22Rv1 (cell line): ENCODE results near the gene PPP1R9B.

Experiments used
- H3K27ac ChIP-seq: fragments of 450-650 bp; 2 replicates; pipeline ENCODE4 v1.5.1; 2017
- CTCF ChIP-seq: fragments of 450-650 bp; IDR thresholded peaks from 2 replicates; pipeline ENCODE4 v1.5.1; 2017; ENCODE audit warnings: mild to moderate bottlenecking
- ZFX ChIP-seq: fragments of 450-650 bp; IDR thresholded peaks from 2 replicates; pipeline ENCODE4 v1.6.1; 2017; ENCODE audit warnings: antibody characterized with exemption, borderline replicate concordance

The PPP1R9B gene

DNA sequence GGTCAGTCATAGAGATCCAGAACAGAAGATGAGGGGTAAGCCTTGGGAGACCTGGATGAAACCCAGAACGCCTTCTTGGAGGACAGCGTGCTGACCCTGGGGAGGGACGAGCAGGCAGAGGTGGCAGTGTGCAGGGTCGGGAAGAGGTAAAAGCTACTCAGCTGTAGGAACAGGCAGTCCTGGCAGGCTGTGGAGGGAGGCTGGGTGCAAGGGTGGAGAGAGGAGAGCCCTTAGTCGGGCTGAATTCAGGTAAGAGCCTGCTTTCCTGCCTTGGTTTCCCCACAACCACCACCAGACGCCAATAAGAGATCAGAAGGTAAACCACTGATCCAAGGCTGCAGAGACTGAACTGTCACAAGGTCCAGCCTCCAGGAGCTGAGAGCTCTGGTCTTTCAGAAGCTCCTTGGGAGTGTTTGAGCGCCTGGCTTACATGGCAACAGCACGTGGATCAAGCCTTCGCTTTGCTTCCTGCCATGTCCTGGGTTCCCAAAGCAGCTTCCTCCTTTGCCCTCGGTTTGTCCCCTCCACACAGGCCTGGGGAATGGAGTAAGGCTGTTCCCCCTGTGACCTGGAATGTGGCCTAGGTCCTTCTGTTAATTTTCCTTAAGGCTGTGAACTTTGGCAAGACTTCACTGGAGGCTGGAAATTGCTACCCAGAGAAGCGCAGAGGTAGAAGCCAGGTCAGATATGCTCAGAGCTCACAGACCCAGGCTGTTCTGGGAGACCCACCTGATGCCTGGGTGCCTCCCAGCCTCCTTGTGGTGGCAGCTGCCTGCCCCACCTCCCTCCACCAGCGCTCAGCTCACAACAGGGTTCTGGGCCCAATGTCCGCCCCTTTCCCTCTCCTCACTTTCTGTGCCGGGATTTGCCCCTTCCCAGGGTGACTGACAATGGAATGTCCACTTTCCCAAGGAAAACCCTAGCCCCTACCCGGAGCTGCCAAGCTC lies 59.2 kb downstream of the PPP1R9B start:
- H3K27ac ChIP-seq, result no peak overlapping the region
- TF ChIP-seq ZFX, result no peak
- no peak for TF ChIP-seq CTCF

GRCh38 chr17:50090071-50090470 lies 60.4 kb downstream of the PPP1R9B start:
- no peak overlapping the region for H3K27ac ChIP-seq
- TF ChIP-seq ZFX, result no peak
- no peak for TF ChIP-seq CTCF

DNA sequence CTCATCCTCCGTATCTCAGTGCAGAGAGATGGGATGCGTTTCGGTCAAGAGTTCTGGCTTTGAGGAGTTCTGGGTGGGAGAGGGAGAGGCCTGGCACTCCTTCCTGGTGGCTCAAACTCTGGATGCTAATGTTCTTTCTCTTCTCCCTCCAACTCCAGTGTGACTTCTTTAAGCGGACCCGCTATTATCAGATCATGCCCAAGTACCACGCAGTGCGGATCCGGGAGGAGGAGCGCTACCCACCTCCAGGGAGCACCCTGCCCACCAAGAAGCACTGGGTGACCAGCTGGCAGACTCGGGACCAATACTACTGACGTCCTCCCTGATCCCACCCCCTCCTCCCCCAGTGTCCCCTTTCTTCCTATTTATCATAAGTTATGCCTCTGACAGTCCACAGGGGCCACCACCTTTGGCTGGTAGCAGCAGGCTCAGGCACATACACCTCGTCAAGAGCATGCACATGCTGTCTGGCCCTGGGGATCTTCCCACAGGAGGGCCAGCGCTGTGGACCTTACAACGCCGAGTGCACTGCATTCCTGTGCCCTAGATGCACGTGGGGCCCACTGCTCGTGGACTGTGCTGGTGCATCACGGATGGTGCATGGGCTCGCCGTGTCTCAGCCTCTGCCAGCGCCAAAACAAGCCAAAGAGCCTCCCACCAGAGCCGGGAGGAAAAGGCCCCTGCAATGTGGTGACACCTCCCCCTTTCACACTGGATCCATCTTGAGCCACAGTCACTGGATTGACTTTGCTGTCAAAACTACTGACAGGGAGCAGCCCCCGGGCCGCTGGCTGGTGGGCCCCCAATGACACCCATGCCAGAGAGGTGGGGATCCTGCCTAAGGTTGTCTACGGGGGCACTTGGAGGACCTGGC lies 61.3 kb downstream of the PPP1R9B start:
- TF ChIP-seq CTCF, result no peak
- TF ChIP-seq ZFX, result no peak
- no peak overlapping the region for H3K27ac ChIP-seq

DNA sequence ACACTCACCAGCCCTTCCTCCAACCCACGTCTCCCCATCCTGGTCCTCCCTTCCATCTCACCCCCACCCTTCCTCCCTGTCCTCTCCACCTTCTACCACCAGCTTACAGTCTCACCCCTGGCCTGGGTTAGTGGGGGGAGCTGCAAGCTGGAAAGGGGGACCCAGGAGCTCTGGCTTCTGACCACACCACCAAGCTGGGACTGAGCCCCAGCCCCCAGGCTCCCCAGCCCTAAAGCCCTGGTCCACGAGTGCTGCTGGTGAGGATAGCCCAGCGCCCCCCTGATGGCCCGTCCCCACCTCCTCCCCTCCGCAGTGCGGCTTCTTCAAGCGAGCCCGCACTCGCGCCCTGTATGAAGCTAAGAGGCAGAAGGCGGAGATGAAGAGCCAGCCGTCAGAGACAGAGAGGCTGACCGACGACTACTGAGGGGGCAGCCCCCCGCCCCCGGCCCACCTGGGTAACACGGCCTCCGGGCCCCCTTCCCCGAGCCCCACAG lies 62.5 kb downstream of the PPP1R9B start:
- TF ChIP-seq CTCF (no peak), ZFX (no peak)
- H3K27ac ChIP-seq, result no peak overlapping the region

GRCh38 chr17:50087246-50087911 lies 63.1 kb downstream of the PPP1R9B start:
- H3K27ac ChIP-seq, result no peak overlapping the region
- TF ChIP-seq CTCF (peak; percentile 92), ZFX (no peak)
